Mammary epithelial cell (primary cell): ENCODE measurements around the gene PARD3.

Experiments used
- CTCF ChIP-seq, 2 donors: IDR thresholded peaks in 1 of 2; conservative IDR thresholded peaks in 1 of 2; 2 replicates each; pipeline ENCODE4 v1.5.1; 2011 to 2012; ENCODE audit warnings: inconsistent platforms in 2 of 2, low read length in 2 of 2, mild to moderate bottlenecking in 2 of 2, control low read depth in 1 of 2, low read depth in 1 of 2; ENCODE audit not compliant: insufficient read depth in 1 of 2; ENCODE audit errors: extremely low read depth in 1 of 2
- EZH2 ChIP-seq: IDR thresholded peaks from 2 replicates; pipeline ENCODE4 v1.6.1; 2012; ENCODE audit warnings: low read length, inconsistent platforms, borderline replicate concordance

- TF ChIP-seq EZH2 (no peak), CTCF (conservative IDR thresholded peaks at IDR 0.05 in 1 of 2, IDR thresholded peaks at IDR 0.05 in 1 of 2; ENCODE audit: extremely low read depth in 1 of 2, insufficient read depth in 1 of 2, low read depth in 1 of 2, low read length in 2 of 2) (no peak)
Measured at GRCh38 chr10:34791228-34791627, 23.9 kb downstream of the PARD3 start.
